A549 (cell line): ENCODE data around the gene TCF7L2. TPM values are rescaled to one million over a fixed set of nuclear protein-coding genes. Genes with fewer than 3 reads are reported as not detected.
A peak's percentile ranks its signal among the peaks of the same experiment; 100 is the strongest.

Experiments
- ATAC-seq, 2 experiments: fragments of 200-7000 bp in 1 of 2; fragments of >200 bp in 1 of 2; cut with Nextera tagmentation in 1 of 2; cut with Tn5 transposase in 1 of 2; 3 replicates each; pipeline versions ENCODE4 v1.8.0 to v1.9.1; 2018 to 2020; ENCODE audit warnings: mild to moderate bottlenecking in 1 of 2, moderate library complexity in 1 of 2
- CTCF ChIA-PET: fragments of 300-600 bp; sonication (Branson Sonifier 250); formaldehyde crosslinking; extraction: SDS; loops from one replicate; lab custom pipeline; 2021; ENCODE audit warnings: antibody characterized with exemption, inconsistent platforms; lab: Yijun Ruan, JAX
- POLR2A ChIA-PET: fragments of 350-600 bp; formaldehyde crosslinking; extraction: SDS; loops from one replicate; lab custom pipeline; 2021; ENCODE audit warnings: antibody characterized with exemption, inconsistent platforms; lab: Yijun Ruan, JAX
- DNase-seq, 2 experiments: peaks; one replicate each; pipeline versions ENCODE4 v3.0.0 to v3.0.0-alpha.2; 2011 to 2016; ENCODE audit warnings: low read depth in 1 of 2, low spot score in 1 of 2
- FAIRE-seq: peaks from 2 replicates; lab custom pipeline; 2011; peaks lifted over from hg19 to GRCh38; lab: Jason Lieb, UNC
- H3K27ac ChIP-seq, 2 experiments: fragments of >200 bp; sonication (Bioruptor Twin); formaldehyde crosslinking; 3 replicates each; pipeline ENCODE4 v1.5.1; 2016 to 2017
- H3K4me1 ChIP-seq: fragments of >200 bp; sonication (Bioruptor Twin); formaldehyde crosslinking; 3 replicates; pipeline ENCODE4 v1.6.1; 2016
- H3K4me2 ChIP-seq: fragments of >200 bp; sonication (Bioruptor Twin); formaldehyde crosslinking; 3 replicates; pipeline ENCODE4 v1.6.1; 2016
- H3K4me3 ChIP-seq: fragments of >200 bp; sonication (Bioruptor Twin); formaldehyde crosslinking; 3 replicates; pipeline ENCODE4 v1.5.1; 2016
- H3K9me3 ChIP-seq: fragments of >200 bp; sonication (Bioruptor Twin); formaldehyde crosslinking; 3 replicates; pipeline ENCODE4 v1.6.1; 2016
- CBX8 ChIP-seq: fragments of 200-600 bp; sonication (generic); IDR thresholded peaks from 2 replicates; pipeline ENCODE4 v1.6.1; 2016
- CEBPB ChIP-seq, 2 experiments: fragments of >200 bp in 1 of 2; sonication (Bioruptor Twin) in 1 of 2; formaldehyde crosslinking in 1 of 2; IDR thresholded peaks; 2 replicates each; pipeline ENCODE4 v1.6.1; 2012 to 2016
- CHD4 ChIP-seq: fragments of 200-600 bp; sonication (generic); IDR thresholded peaks from 2 replicates; pipeline ENCODE4 v1.6.1; 2016; ENCODE audit warnings: antibody characterized with exemption, mild to moderate bottlenecking, borderline replicate concordance
- CTCF ChIP-seq: fragments of >200 bp; sonication (Bioruptor Twin); formaldehyde crosslinking; IDR thresholded peaks from 3 replicates; pipeline ENCODE4 v1.5.1; 2016
- EHF ChIP-seq: fragments of 250-450 bp; sonication (Bioruptor Pico); IDR thresholded peaks from 2 replicates; pipeline ENCODE4 v1.5.0; 2020; ENCODE audit warnings: mild to moderate bottlenecking
- EP300 ChIP-seq, 2 experiments: fragments of >200 bp; sonication (Bioruptor Twin); formaldehyde crosslinking; IDR thresholded peaks; 2 replicates in 1 of 2; 3 replicates in 1 of 2; pipeline ENCODE4 v1.6.1; 2016 to 2017
- ESRRA ChIP-seq: fragments of 150-350 bp; IDR thresholded peaks from 2 replicates; pipeline ENCODE4 v1.6.1; 2014; ENCODE audit warnings: mild to moderate bottlenecking, low read length, borderline replicate concordance
- FOSB ChIP-seq: fragments of 250-450 bp; sonication (Bioruptor Pico); IDR thresholded peaks from 2 replicates; pipeline ENCODE4 v1.5.0; 2020; ENCODE audit warnings: mild to moderate bottlenecking, moderate library complexity
- FOSL2 ChIP-seq, 2 experiments: fragments of 450-650 bp in 1 of 2; fragments of >200 bp in 1 of 2; sonication (Bioruptor Twin) in 1 of 2; formaldehyde crosslinking; IDR thresholded peaks; 2 replicates each; pipeline versions ENCODE4 v1.5.0 to v1.6.1; 2016 to 2020; ENCODE audit warnings: mild to moderate bottlenecking in 1 of 2, moderate library complexity in 1 of 2
- FOXS1 ChIP-seq: fragments of 250-450 bp; sonication (Bioruptor Pico); IDR thresholded peaks from 2 replicates; pipeline ENCODE4 v1.5.0; 2020; ENCODE audit warnings: mild to moderate bottlenecking, moderate library complexity
- GATA3 ChIP-seq: IDR thresholded peaks from 2 replicates; pipeline ENCODE4 v1.6.1; 2012; ENCODE audit warnings: borderline replicate concordance
- HOXB13 ChIP-seq: fragments of 250-450 bp; sonication (Bioruptor Pico); IDR thresholded peaks from 2 replicates; pipeline ENCODE4 v1.5.0; 2020; ENCODE audit warnings: low read depth, mild to moderate bottlenecking, moderate library complexity
- JUN ChIP-seq, 2 experiments: fragments of >200 bp; sonication (Bioruptor Twin); formaldehyde crosslinking; IDR thresholded peaks; 2 replicates in 1 of 2; 3 replicates in 1 of 2; pipeline ENCODE4 v1.6.1; 2016 to 2017
- JUNB ChIP-seq: fragments of >200 bp; sonication (Bioruptor Twin); formaldehyde crosslinking; IDR thresholded peaks from 2 replicates; pipeline ENCODE4 v1.6.1; 2016
- MAFK ChIP-seq: fragments of 450-650 bp; IDR thresholded peaks from 2 replicates; pipeline ENCODE4 v1.6.1; 2014; ENCODE audit not compliant: partially characterized antibody
- NPAS2 ChIP-seq: fragments of 250-450 bp; sonication (Bioruptor Pico); IDR thresholded peaks from 2 replicates; pipeline ENCODE4 v1.8.0; 2022; ENCODE audit warnings: mild to moderate bottlenecking, moderate library complexity, borderline replicate concordance
- POLR2AphosphoS2 ChIP-seq: conservative IDR thresholded peaks from 2 replicates; pipeline ENCODE4 v1.6.1; 2012; ENCODE audit warnings: low read length, improper control_type of control experiment, inconsistent platforms
- RAD21 ChIP-seq, 2 experiments: fragments of >200 bp in 1 of 2; sonication (Bioruptor Twin) in 1 of 2; formaldehyde crosslinking in 1 of 2; IDR thresholded peaks in 1 of 2; conservative IDR thresholded peaks in 1 of 2; 2 replicates in 1 of 2; 3 replicates in 1 of 2; pipeline ENCODE4 v1.6.1; 2012 to 2018; ENCODE audit warnings: inconsistent platforms in 1 of 2
- RARB ChIP-seq: fragments of 250-450 bp; sonication (Bioruptor Pico); IDR thresholded peaks from 2 replicates; pipeline ENCODE4 v1.8.0; 2021; ENCODE audit warnings: mild to moderate bottlenecking, moderate library complexity
- RFX5 ChIP-seq: fragments of 450-650 bp; IDR thresholded peaks from 2 replicates; pipeline ENCODE4 v1.7.1; 2014; ENCODE audit warnings: antibody characterized with exemption, mild to moderate bottlenecking, moderate library complexity
- RNF2 ChIP-seq: fragments of 200-600 bp; sonication (generic); IDR thresholded peaks from 2 replicates; pipeline ENCODE4 v1.6.1; 2016; ENCODE audit warnings: low read depth, mild to moderate bottlenecking, antibody characterized with exemption, moderate library complexity, borderline replicate concordance
- SREBF2 ChIP-seq: fragments of 450-650 bp; IDR thresholded peaks from 2 replicates; pipeline ENCODE4 v1.6.1; 2014; ENCODE audit warnings: mild to moderate bottlenecking, moderate library complexity
- TFCP2L1 ChIP-seq: fragments of 250-450 bp; sonication (Bioruptor Pico); IDR thresholded peaks from 2 replicates; pipeline ENCODE4 v1.5.0; 2021; ENCODE audit warnings: mild to moderate bottlenecking
- TP53 ChIP-seq: fragments of 250-450 bp; sonication (Bioruptor Pico); IDR thresholded peaks from 2 replicates; pipeline ENCODE4 v1.5.0; 2021; ENCODE audit warnings: mild to moderate bottlenecking, moderate library complexity
- USF2 ChIP-seq: fragments of 450-650 bp; IDR thresholded peaks from 2 replicates; pipeline ENCODE4 v1.6.1; 2014; ENCODE audit warnings: antibody characterized with exemption
- ZFP36 ChIP-seq: fragments of 450-650 bp; IDR thresholded peaks from 2 replicates; pipeline ENCODE4 v1.6.1; 2014; ENCODE audit warnings: borderline replicate concordance; ENCODE audit not compliant: partially characterized antibody
- ZSCAN20 ChIP-seq: fragments of 250-450 bp; sonication (Bioruptor Pico); IDR thresholded peaks from 2 replicates; pipeline ENCODE4 v1.8.0; 2022; ENCODE audit warnings: mild to moderate bottlenecking, moderate library complexity
- WGBS: methylation state at CpG from one replicate; pipeline ENCODE4 v1.1.6; 2017; ENCODE audit errors: missing lambda C conversion rate; 5-methylcytosine and 5-hydroxymethylcytosine counted together
- polyA plus RNA-seq, 4 experiments: library from polyadenylated mRNA; depleted of rRNA in 3 of 4; stranded (reverse); fragments of >200 nt; fragmentation: RNase III in 1 of 4; extraction: RNeasy Plus Mini Kit Qiagen cat#74134 plus additional on column Dnase treatment in 1 of 4; gene quantifications; 2 replicates in 3 of 4; 3 replicates in 1 of 4; pipeline ENCODE4 v1.2.3, GENCODE V29; 2011 to 2017
- TF ChIP-seq, protein P1 (sequence below): IDR thresholded peaks from 2 replicates; pipeline ENCODE4 v1.6.1; 2012

Gene TCF7L2
- polyA plus RNA-seq, 2 of the 4 experiments (the other 2 are of a cell fraction), result 11.3 to 14.5 TPM

DNA sequence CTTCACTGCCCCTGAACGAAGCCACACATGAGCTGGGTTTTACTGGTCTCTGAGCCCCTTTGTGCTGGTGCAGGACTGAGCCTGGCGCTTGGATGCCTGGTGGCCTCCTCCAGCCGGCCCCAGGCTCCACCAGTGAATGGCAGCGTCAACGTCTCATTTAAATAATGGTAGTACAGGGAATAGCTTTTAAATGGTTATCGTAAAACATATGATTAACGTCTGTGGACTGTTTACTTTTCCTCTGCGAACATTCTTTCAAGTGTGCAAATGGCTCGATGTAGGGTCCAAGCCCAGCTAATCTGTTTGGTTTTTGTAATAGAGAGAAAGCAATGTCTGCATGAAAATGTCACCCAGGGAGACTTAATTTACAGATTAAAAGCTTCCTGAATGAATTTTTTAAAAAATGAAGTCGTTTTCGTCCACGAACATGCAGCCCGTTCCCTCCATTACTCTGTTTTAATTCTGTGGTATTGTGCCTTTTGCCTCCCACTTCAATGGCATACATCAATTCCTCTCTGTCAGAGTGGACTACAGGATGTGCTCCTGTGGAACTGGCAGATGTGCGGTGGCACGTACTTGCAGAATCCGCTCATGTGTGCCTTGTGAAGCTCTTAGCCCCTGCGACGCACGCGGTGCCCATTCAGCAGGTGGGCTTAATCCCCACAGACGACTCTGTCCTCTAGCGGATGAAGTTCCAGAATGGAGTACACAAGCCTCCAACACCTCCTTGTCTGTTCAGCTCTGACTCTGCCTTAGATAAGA, 192.7 kb downstream of the TCF7L2 start:
- POLR2A ChIA-PET, result interaction anchor here (1.1 kb wide), 1 partner anchor 12 kb away, joined by 3 read pairs; no protein-coding TSS in a partner anchor
- WGBS, result 80% methylated on average over 22 of the region's 22 CpGs
- FAIRE-seq, result no peak
- Histone ChIP-seq H3K4me3 (no peak overlapping the region), H3K4me2 (no peak overlapping the region), H3K4me1 (peaks cover 25% of the 10 kb centered on the region), H3K9me3 (no peaks in the 10 kb centered on the region), H3K27ac (peak overlapping the region in 1 of 2 experiments; percentile 35; a peak in 2 of 6 replicates)
- no peak for DNase-seq
- TF ChIP-seq ZSCAN20 (no peak), TP53 (no peak), CBX8 (no peak), POLR2AphosphoS2 (no peak), GATA3 (no peak), EHF (CRISPR knock-in tag) (no peak), RARB (CRISPR knock-in tag) (no peak), NPAS2 (CRISPR knock-in tag) (no peak)
- ATAC-seq, result peak in 1 of 2 experiments; percentile 37; a peak in 3 of 6 replicates
- CTCF ChIA-PET, result interaction anchor here (1.4 to 2.9 kb wide), 4 partner anchors 10 to 243 kb away, joined by 3 to 7 read pairs (median 6); no protein-coding TSS in a partner anchor

DNA sequence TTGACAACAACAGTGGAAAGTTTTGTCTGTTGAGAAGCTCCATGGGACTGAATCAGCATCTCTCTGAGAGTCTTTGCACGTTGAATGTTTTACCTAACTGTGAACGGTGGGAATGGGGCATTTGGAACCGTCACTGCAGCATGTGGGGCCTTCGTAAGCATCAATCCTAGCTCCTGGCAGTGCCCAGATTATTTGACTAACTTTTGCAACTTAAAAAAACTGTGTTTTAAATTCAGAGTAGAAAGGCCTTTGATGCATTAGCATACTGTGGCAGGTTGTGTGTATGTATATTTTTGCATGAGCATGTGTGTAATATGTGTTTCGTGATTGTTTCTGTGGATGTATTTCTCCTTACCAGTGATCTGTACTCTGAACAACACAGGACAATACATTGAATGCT, 194.5 kb downstream of the TCF7L2 start:
- H3K9me3 ChIP-seq, result no peaks in the 10 kb centered on the region
- CTCF ChIA-PET, result interaction anchor here (0.6 to 1.4 kb wide), 2 partner anchors 17 to 19 kb away, joined by 3 to 4 read pairs; no protein-coding TSS in a partner anchor
- H3K4me1 ChIP-seq, result peaks cover 9% of the 10 kb centered on the region; the same call in 2 of the 3 replicates
- no peak overlapping the region for H3K4me3 ChIP-seq
- FAIRE-seq (no peak), ATAC-seq (no peak), DNase-seq (no peak)
- H3K4me2 ChIP-seq, result no peak overlapping the region
- whole genome bisulfite sequencing, result 95% methylated on average over 5 of the region's 5 CpGs
- H3K27ac ChIP-seq, result no peak overlapping the region
- TF ChIP-seq RNF2 (no peak), CEBPB (IDR thresholded peaks at IDR 0.05) (no peak), RAD21 (conservative IDR thresholded peaks at IDR 0.05 in 1 of 2, IDR thresholded peaks at IDR 0.05 in 1 of 2) (no peak), RFX5 (no peak), TP53 (no peak), JUN (IDR thresholded peaks at IDR 0.05) (no peak)
- POLR2A ChIA-PET, result no interaction called here

- no peak for TF ChIP-seq EP300 (IDR thresholded peaks at IDR 0.05)
- no peak for TF ChIP-seq RNF2
- TF ChIP-seq SREBF2, result no peak
- TF ChIP-seq MAFK, result no peak
- no peak for TF ChIP-seq JUNB
- no peak for TF ChIP-seq ESRRA
- TF ChIP-seq ZFP36, result no peak
- no peak for TF ChIP-seq HOXB13 (CRISPR knock-in tag)
- TF ChIP-seq CHD4, result no peak
- no peak for TF ChIP-seq FOXS1 (CRISPR knock-in tag)
- TF ChIP-seq CBX8, result no peak
- TF ChIP-seq USF2, result no peak
- no peak for TF ChIP-seq FOSB (CRISPR knock-in tag)
- no peak for TF ChIP-seq CTCF
- TF ChIP-seq, protein P1, sequence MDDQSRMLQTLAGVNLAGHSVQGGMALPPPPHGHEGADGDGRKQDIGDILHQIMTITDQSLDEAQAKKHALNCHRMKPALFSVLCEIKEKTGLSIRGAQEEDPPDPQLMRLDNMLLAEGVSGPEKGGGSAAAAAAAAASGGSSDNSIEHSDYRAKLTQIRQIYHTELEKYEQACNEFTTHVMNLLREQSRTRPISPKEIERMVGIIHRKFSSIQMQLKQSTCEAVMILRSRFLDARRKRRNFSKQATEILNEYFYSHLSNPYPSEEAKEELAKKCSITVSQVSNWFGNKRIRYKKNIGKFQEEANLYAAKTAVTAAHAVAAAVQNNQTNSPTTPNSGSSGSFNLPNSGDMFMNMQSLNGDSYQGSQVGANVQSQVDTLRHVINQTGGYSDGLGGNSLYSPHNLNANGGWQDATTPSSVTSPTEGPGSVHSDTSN, result no peak
- no peak for TF ChIP-seq ZSCAN20
- TF ChIP-seq RAD21 (conservative IDR thresholded peaks at IDR 0.05 in 1 of 2, IDR thresholded peaks at IDR 0.05 in 1 of 2), result no peak
- TF ChIP-seq TFCP2L1 (CRISPR knock-in tag), result no peak
- no peak for TF ChIP-seq FOSL2 (IDR thresholded peaks at IDR 0.05)
- no peak for TF ChIP-seq FOSL2 (CRISPR knock-in tag; IDR thresholded peaks at IDR 0.05)
- Histone ChIP-seq H3K4me2 (no peak overlapping the region), H3K4me1 (no peaks in the 10 kb centered on the region), H3K9me3 (no peaks in the 10 kb centered on the region), H3K27ac (no peak overlapping the region), H3K4me3 (no peak overlapping the region)
- ChIA-PET CTCF (interaction anchor here (0.6 kb wide), 1 partner anchor 18 kb away, joined by 5 read pairs; no protein-coding TSS in a partner anchor), POLR2A (no interaction called here)
- WGBS, result 93% methylated on average over 11 of the region's 11 CpGs
- no peak for DNase-seq
- no peak for ATAC-seq
- FAIRE-seq, result no peak
These were observed 198.2 kb downstream of the TCF7L2 start for GRCh38 chr10:113148071-113148825.
